ENCODE measurements around the gene SLC28A3. TPM values are rescaled to one million over a fixed set of nuclear protein-coding genes. Genes with fewer than 3 reads are reported as not detected.

The SLC28A3 gene
- total RNA-seq, 4 donors from 2014 or later: under 0.01 TPM; not detected in 2

GRCh38 chr9:84315278-84315877 is 25.2 kb downstream of the SLC28A3 start:
- Histone ChIP-seq H3K4me3 (no peak overlapping the region), H3K4me1 (peaks cover 0 to 6% (median 0%) of the 10 kb centered on the region in 4 donors), H3K36me3 (no peaks in the 10 kb centered on the region), H3K27ac (replicated peaks in 1 of 4) (no peak overlapping the region), H3K27me3 (no peaks in the 10 kb centered on the region), H3K9me3 (no peaks in the 10 kb centered on the region)
- 13% methylated on average over 8 of the region's 8 CpGs for WGBS
- TF ChIP-seq CTCF (IDR thresholded peaks at IDR 0.05): peak; percentile 77 to 81 (median 80)
- no peak for TF ChIP-seq EP300 (IDR thresholded peaks at IDR 0.05)
- DNase-seq (ENCODE audit: extremely low spot score): no peak
- intact Hi-C loops (cut with DNase I): loop anchor here (5.0 kb wide), 1 partner anchor 378 kb away; no protein-coding TSS in a partner anchor

DNA sequence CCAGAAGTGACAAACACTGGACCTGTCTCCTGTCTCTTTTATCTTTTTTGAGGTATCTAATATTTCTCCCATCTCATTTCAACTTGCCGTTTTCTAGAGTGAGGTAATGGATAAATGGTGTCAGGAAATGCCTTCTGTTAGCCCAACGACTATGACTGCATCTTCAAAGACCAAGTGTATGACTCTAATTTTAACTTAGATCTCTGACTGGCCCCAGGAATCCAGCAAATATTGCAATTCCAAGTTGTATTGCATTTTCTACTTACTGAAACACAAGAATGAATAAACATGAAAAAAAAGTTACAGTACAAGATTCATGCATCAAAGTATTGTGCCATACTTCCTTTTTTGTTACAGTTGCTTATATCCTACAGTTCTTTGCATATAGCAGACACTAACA is 26.3 kb downstream of the SLC28A3 start:
- intact Hi-C loops (cut with DNase I): no loop called here
- 60% methylated on average over 2 of the region's 2 CpGs for WGBS

GRCh38 chr9:84310883-84311282 is 29.7 kb downstream of the SLC28A3 start:
- no peak for DNase-seq (ENCODE audit: extremely low spot score)
- Histone ChIP-seq H3K27ac (replicated peaks in 1 of 4) (no peak overlapping the region), H3K4me3 (no peak overlapping the region), H3K36me3 (no peaks in the 10 kb centered on the region), H3K4me1 (peaks cover 0 to 6% (median 0%) of the 10 kb centered on the region in 4 donors), H3K9me3 (no peaks in the 10 kb centered on the region), H3K27me3 (no peaks in the 10 kb centered on the region)
- no peak for TF ChIP-seq EP300 (IDR thresholded peaks at IDR 0.05)
- no peak for TF ChIP-seq CTCF (IDR thresholded peaks at IDR 0.05)
- no peak for TF ChIP-seq POLR2A (IDR thresholded peaks at IDR 0.05; ENCODE audit: low read depth)
- no peak for TF ChIP-seq POLR2AphosphoS5 (IDR thresholded peaks at IDR 0.05)
- intact Hi-C loops (cut with DNase I): no loop called here
- 52% methylated on average over 2 of the region's 2 CpGs for WGBS

More for the DNA sequence above, 26.3 kb downstream of the SLC28A3 start:
- H3K36me3 ChIP-seq: no peaks in the 10 kb centered on the region
- H3K4me1 ChIP-seq: peaks cover 0 to 6% (median 0%) of the 10 kb centered on the region in 4 donors
- TF ChIP-seq CTCF (IDR thresholded peaks at IDR 0.05): no peak
- no peak for TF ChIP-seq POLR2AphosphoS5 (IDR thresholded peaks at IDR 0.05)
- no peak for TF ChIP-seq POLR2A (IDR thresholded peaks at IDR 0.05; ENCODE audit: low read depth)
- TF ChIP-seq EP300 (IDR thresholded peaks at IDR 0.05): no peak
- no peaks in the 10 kb centered on the region for H3K9me3 ChIP-seq
- no peaks in the 10 kb centered on the region for H3K27me3 ChIP-seq
- H3K4me3 ChIP-seq: no peak overlapping the region
- H3K27ac ChIP-seq (replicated peaks in 1 of 4): no peak overlapping the region
- DNase-seq (ENCODE audit: extremely low spot score): no peak

GRCh38 chr9:84305497-84306131 is 34.9 kb downstream of the SLC28A3 start:
- peaks cover 0 to 5% (median 0%) of the 10 kb centered on the region in 4 donors for H3K4me1 ChIP-seq
- no peak for DNase-seq (ENCODE audit: extremely low spot score)
- H3K9me3 ChIP-seq: no peaks in the 10 kb centered on the region
- intact Hi-C loops (cut with DNase I): no loop called here
- no peaks in the 10 kb centered on the region for H3K27me3 ChIP-seq
- WGBS: 89% methylated on average over 5 of the region's 5 CpGs
- no peak overlapping the region for H3K27ac ChIP-seq (replicated peaks in 1 of 4)
- no peak overlapping the region for H3K4me3 ChIP-seq
- TF ChIP-seq POLR2A (IDR thresholded peaks at IDR 0.05; ENCODE audit: low read depth): no peak
- TF ChIP-seq POLR2AphosphoS5 (IDR thresholded peaks at IDR 0.05): no peak
- no peak for TF ChIP-seq EP300 (IDR thresholded peaks at IDR 0.05)
- TF ChIP-seq CTCF (IDR thresholded peaks at IDR 0.05): no peak
- no peaks in the 10 kb centered on the region for H3K36me3 ChIP-seq
